Hepatocyte (in vitro differentiated cells): ENCODE measurements around the gene TLN1. TPM values are rescaled to one million over a fixed set of nuclear protein-coding genes. Genes with fewer than 3 reads are reported as not detected.

Source experiments
- DNase-seq: peaks from one replicate; pipeline ENCODE4 v3.0.0-alpha.2; 2016; ENCODE audit warnings: low spot score
- H2AFZ ChIP-seq: fragments of 200-600 bp; sonication (generic); 2 replicates; pipeline ENCODE4 v1.6.0; 2016; ENCODE audit warnings: antibody characterized with exemption, mild to moderate bottlenecking
- H3K27ac ChIP-seq: fragments of 200-600 bp; sonication (generic); 2 replicates; pipeline ENCODE4 v1.5.1; 2016; ENCODE audit warnings: mild to moderate bottlenecking
- H3K27me3 ChIP-seq: fragments of 200-600 bp; sonication (generic); 2 replicates; pipeline ENCODE4 v1.6.1; 2016
- H3K36me3 ChIP-seq: fragments of 200-600 bp; sonication (generic); replicated peaks from 2 replicates; pipeline ENCODE4 v1.5.1; 2016; ENCODE audit warnings: low read depth; ENCODE audit not compliant: insufficient read depth
- H3K4me1 ChIP-seq: fragments of 200-600 bp; sonication (generic); 2 replicates; pipeline ENCODE4 v1.5.1; 2016; ENCODE audit warnings: mild to moderate bottlenecking, moderate library complexity; ENCODE audit not compliant: insufficient read depth
- H3K4me2 ChIP-seq: fragments of 200-600 bp; sonication (generic); 2 replicates; pipeline ENCODE4 v1.6.0; 2016
- H3K4me3 ChIP-seq: fragments of 200-600 bp; sonication (generic); 2 replicates; pipeline ENCODE4 v1.5.1; 2016; ENCODE audit warnings: mild to moderate bottlenecking
- H3K79me2 ChIP-seq: fragments of 200-600 bp; sonication (generic); 2 replicates; pipeline ENCODE4 v1.6.0; 2017; ENCODE audit warnings: mild to moderate bottlenecking
- H3K9me2 ChIP-seq: fragments of 200-600 bp; sonication (generic); replicated peaks from 2 replicates; pipeline ENCODE4 v1.6.0; 2017; ENCODE audit warnings: mild to moderate bottlenecking; ENCODE audit not compliant: insufficient read depth
- H3K9me3 ChIP-seq: fragments of 200-600 bp; sonication (generic); 2 replicates; pipeline ENCODE4 v1.5.1; 2016; ENCODE audit warnings: low read depth, mild to moderate bottlenecking
- H4K20me1 ChIP-seq: fragments of 200-600 bp; sonication (generic); 2 replicates; pipeline ENCODE4 v1.6.0; 2016; ENCODE audit warnings: mild to moderate bottlenecking; ENCODE audit not compliant: insufficient read depth, poor library complexity, severe bottlenecking
- EZH2 ChIP-seq: fragments of 200-600 bp; sonication (generic); IDR thresholded peaks from 2 replicates; pipeline ENCODE4 v1.6.1; 2016; ENCODE audit warnings: antibody characterized with exemption, mild to moderate bottlenecking, borderline replicate concordance
- EZH2phosphoT487 ChIP-seq: fragments of 200-600 bp; sonication (generic); IDR thresholded peaks from one replicate; pipeline ENCODE4 v1.6.1; 2018; ENCODE audit warnings: antibody characterized with exemption, mild to moderate bottlenecking, low read depth, moderate library complexity; ENCODE audit not compliant: unreplicated experiment, severe bottlenecking
- WGBS: methylation state at CpG from one replicate; pipeline ENCODE4 v1.1.6; 2016; ENCODE audit warnings: low lambda C conversion rate; ENCODE audit errors: missing lambda C conversion rate; 5-methylcytosine and 5-hydroxymethylcytosine counted together
- polyA plus RNA-seq: library from polyadenylated mRNA; unstranded; fragments of >200 nt; fragmentation: Nextera tagmentation; extraction: Ambion mirVana; gene quantifications from 2 replicates; pipeline ENCODE4 v1.2.1, GENCODE V29; 2016
- total RNA-seq: library from RNA; depleted of rRNA; stranded (reverse); fragments of >200 nt; gene quantifications from 2 replicates; pipeline ENCODE4 v1.2.3, GENCODE V29; 2014
- TF ChIP-seq, protein P1 (sequence below): fragments of 200-600 bp; sonication (generic); IDR thresholded peaks from 2 replicates; pipeline ENCODE4 v1.5.1; 2016; ENCODE audit warnings: antibody characterized with exemption, mild to moderate bottlenecking; ENCODE audit not compliant: poor library complexity

Gene TLN1
- total and polyA plus RNA-seq, 2 experiments from 2014 or later: 70.5 to 113 TPM

GRCh38 chr9:35736201-35736633, 4.2 kb upstream of the TLN1 start:
- DNase-seq: peak; percentile 81
- Histone ChIP-seq H3K4me2 (no peak overlapping the region), H3K79me2 (peaks cover 30% of the 10 kb centered on the region), H3K36me3 (no peaks in the 10 kb centered on the region), H3K9me3 (no peaks in the 10 kb centered on the region), H3K4me3 (no peak overlapping the region), H3K4me1 (peaks cover 15% of the 10 kb centered on the region), H3K27ac (peak overlapping the region; percentile 14), H3K9me2 (no peaks in the 10 kb centered on the region), H2AFZ (no peak overlapping the region), H3K27me3 (no peaks in the 10 kb centered on the region), H4K20me1 (peaks cover 6% of the 10 kb centered on the region)
- no peak for TF ChIP-seq EZH2phosphoT487
- TF ChIP-seq EZH2: no peak
- TF ChIP-seq, protein P1, sequence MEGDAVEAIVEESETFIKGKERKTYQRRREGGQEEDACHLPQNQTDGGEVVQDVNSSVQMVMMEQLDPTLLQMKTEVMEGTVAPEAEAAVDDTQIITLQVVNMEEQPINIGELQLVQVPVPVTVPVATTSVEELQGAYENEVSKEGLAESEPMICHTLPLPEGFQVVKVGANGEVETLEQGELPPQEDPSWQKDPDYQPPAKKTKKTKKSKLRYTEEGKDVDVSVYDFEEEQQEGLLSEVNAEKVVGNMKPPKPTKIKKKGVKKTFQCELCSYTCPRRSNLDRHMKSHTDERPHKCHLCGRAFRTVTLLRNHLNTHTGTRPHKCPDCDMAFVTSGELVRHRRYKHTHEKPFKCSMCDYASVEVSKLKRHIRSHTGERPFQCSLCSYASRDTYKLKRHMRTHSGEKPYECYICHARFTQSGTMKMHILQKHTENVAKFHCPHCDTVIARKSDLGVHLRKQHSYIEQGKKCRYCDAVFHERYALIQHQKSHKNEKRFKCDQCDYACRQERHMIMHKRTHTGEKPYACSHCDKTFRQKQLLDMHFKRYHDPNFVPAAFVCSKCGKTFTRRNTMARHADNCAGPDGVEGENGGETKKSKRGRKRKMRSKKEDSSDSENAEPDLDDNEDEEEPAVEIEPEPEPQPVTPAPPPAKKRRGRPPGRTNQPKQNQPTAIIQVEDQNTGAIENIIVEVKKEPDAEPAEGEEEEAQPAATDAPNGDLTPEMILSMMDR: peak; percentile 75
- 50% methylated on average over 5 of the region's 5 CpGs for WGBS

- no peaks in the 10 kb centered on the region for H3K36me3 ChIP-seq
- no peak for TF ChIP-seq EZH2
- TF ChIP-seq EZH2phosphoT487: no peak
- TF ChIP-seq, protein P1: no peak
- H3K4me1 ChIP-seq: peaks cover 34% of the 10 kb centered on the region
- no peak overlapping the region for H2AFZ ChIP-seq
- peak overlapping the region; percentile 89 for H3K4me2 ChIP-seq
- no peaks in the 10 kb centered on the region for H3K9me3 ChIP-seq
- peak overlapping the region; percentile 95 for H3K27ac ChIP-seq
- WGBS: 87% methylated on average over 3 of the region's 3 CpGs
- H3K4me3 ChIP-seq: no peak overlapping the region
- DNase-seq: no peak
- H4K20me1 ChIP-seq: peaks cover 22% of the 10 kb centered on the region
- peaks cover 51% of the 10 kb centered on the region for H3K79me2 ChIP-seq
- no peaks in the 10 kb centered on the region for H3K27me3 ChIP-seq
- no peaks in the 10 kb centered on the region for H3K9me2 ChIP-seq
Measured at GRCh38 chr9:35734096-35734495, 2.1 kb upstream of the TLN1 start.

- peak overlapping the region; percentile 51 for H2AFZ ChIP-seq
- H3K36me3 ChIP-seq: no peaks in the 10 kb centered on the region
- 1% methylated on average over 14 of the region's 14 CpGs for WGBS
- peak overlapping the region; percentile 89 for H3K4me2 ChIP-seq
- peak overlapping the region; percentile 95 for H3K27ac ChIP-seq
- peaks cover 25% of the 10 kb centered on the region for H4K20me1 ChIP-seq
- no peaks in the 10 kb centered on the region for H3K9me2 ChIP-seq
- H3K4me3 ChIP-seq: peak overlapping the region; percentile 57
- H3K79me2 ChIP-seq: peaks cover 62% of the 10 kb centered on the region
- TF ChIP-seq EZH2: no peak
- TF ChIP-seq, protein P1: peak; percentile 13
- H3K4me1 ChIP-seq: peaks cover 45% of the 10 kb centered on the region
- H3K9me3 ChIP-seq: no peaks in the 10 kb centered on the region
- DNase-seq: peak; percentile 60
- no peaks in the 10 kb centered on the region for H3K27me3 ChIP-seq
Measured at GRCh38 chr9:35732800-35733541, 976 bp upstream of the TLN1 start.
